Measurements from ENCODE around the gene ATOSB. TPM values are rescaled to one million over a fixed set of nuclear protein-coding genes. Genes with fewer than 3 reads are reported as not detected.
"Not testable (repeated sequence)": the region's sequence is repeated elsewhere in the genome, so short reads cannot be mapped to it uniquely, and the experiment has no call there.

The ATOSB gene
- total and polyA plus RNA-seq, 9 of the 15 experiments (the other 6 are each of a cell fraction or from before 2014, with no cell fraction given), result 0.45 to 8.0 (median 4.2) TPM

DNA sequence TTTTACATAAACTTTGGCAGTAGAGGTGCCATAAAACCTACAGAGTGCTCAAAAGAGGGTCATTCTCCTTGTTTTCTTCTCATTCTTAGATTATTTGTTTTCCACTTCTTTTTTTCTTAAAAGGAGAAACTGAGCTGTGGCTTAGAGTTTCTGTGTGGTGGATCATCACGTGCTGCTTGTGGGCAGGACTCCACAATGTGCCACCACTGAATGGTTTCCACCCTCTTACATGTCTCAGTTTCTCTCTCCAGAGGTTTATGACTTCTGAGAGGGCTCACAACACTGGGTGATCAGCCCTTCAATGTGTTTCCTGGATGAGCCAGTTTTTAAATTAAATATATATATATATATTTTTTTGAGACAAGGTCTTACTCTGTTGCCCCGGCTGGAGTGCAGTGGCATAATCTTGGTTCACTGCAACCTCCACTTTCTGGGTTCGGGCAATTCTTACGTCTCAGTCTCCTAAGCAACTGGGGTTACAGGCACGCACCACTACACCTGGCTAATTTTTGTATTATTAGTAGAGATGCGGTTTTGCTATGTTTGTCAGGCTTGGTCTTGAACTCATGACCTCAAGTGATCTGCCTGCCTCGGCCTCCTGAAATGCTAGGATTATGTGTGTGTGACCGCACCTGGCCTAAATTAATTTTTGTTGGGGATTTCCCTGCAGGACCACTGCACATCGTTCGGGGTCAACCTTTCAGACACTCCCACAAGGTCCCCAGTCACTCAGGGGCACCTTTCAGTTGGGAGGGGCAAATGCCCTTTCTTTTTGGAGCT is 43.0 kb upstream of the ATOSB start (continued):
- TF ChIP-seq, protein P1, sequence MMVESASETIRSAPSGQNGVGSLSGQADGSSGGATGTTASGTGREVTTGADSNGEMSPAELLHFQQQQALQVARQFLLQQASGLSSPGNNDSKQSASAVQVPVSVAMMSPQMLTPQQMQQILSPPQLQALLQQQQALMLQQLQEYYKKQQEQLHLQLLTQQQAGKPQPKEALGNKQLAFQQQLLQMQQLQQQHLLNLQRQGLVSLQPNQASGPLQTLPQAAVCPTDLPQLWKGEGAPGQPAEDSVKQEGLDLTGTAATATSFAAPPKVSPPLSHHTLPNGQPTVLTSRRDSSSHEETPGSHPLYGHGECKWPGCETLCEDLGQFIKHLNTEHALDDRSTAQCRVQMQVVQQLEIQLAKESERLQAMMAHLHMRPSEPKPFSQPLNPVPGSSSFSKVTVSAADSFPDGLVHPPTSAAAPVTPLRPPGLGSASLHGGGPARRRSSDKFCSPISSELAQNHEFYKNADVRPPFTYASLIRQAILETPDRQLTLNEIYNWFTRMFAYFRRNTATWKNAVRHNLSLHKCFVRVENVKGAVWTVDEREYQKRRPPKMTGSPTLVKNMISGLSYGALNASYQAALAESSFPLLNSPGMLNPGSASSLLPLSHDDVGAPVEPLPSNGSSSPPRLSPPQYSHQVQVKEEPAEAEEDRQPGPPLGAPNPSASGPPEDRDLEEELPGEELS (CRISPR knock-in tag; IDR thresholded peaks at IDR 0.05; ENCODE audit: borderline replicate concordance), result no peak
- no peak for TF ChIP-seq ZKSCAN8 (CRISPR knock-in tag; IDR thresholded peaks at IDR 0.05)
- no peak for TF ChIP-seq MAFK (IDR thresholded peaks at IDR 0.05; ENCODE audit: low read length)

DNA sequence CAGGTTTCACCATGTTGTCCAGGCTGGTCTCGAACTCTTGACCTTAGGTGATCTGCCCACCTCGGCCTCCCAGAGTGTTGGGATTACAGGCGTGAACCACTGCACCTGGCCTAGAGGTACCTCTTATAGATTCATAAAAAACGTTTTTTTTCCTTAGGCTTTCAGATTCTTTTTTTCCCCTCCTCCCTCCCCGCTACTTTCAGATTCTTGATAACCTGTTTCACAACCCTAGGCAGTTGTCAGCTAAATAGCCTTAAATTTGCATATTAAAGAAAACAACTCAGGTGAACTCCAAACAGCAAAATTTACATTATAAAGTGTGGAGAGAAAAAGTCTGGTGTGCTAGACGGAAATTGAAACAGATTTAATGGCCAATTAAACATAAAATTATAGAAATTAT is 42.2 kb upstream of the ATOSB start:
- H3K9me1 ChIP-seq (ENCODE audit: control insufficient read depth, insufficient read depth, low read length); H3K9ac ChIP-seq (ENCODE audit: insufficient read depth in 1 of 2, low read depth in 2 of 2, low read length in 2 of 2); H3K79me2 ChIP-seq (ENCODE audit: control insufficient read depth, insufficient read depth, low read length); FAIRE-seq; ATAC-seq; H3K27ac ChIP-seq (ENCODE audit: extremely low read depth, low read depth, low read length); H2AFZ ChIP-seq (ENCODE audit: low read depth, low read length); BruUV-seq (replicated peaks); intact Hi-C loops (cut with micrococcal nuclease); CTCF ChIA-PET (ENCODE audit: low intra/inter-chr PET ratio); H4K20me1 ChIP-seq (replicated peaks; ENCODE audit: control insufficient read depth, insufficient read depth, low read length); H3K36me3 ChIP-seq (ENCODE audit: control insufficient read depth, insufficient read depth, low read length); H3K27me3 ChIP-seq (ENCODE audit: control insufficient read depth in 2 of 2, insufficient read depth in 2 of 2, low read length in 2 of 2); H3K4me2 ChIP-seq (ENCODE audit: insufficient read depth, low read length); H3K9me3 ChIP-seq (replicated peaks; ENCODE audit: control insufficient read depth, insufficient read depth, low read depth, low read length); H3K4me3 ChIP-seq; DNase-seq (ENCODE audit: extremely low read depth in 1 of 4, low spot score in 3 of 4); in situ Hi-C loops (cut with MboI); H3K4me1 ChIP-seq (replicated peaks in 1 of 2; ENCODE audit: control insufficient read depth in 2 of 2, insufficient read depth in 2 of 2, low read length in 2 of 2); POLR2A ChIA-PET: not testable (repeated sequence)
- 26% methylated on average over 5 of the region's 6 CpGs for WGBS (ENCODE audit: insufficient coverage, low coverage, missing lambda C conversion rate)
